CD4-positive, alpha-beta T cell treated with Interleukin-4 for 4 hours (primary cell): Measurements from ENCODE around the gene KAT6B.
"Not testable (repeated sequence)": the region's sequence is repeated elsewhere in the genome, so short reads cannot be mapped to it uniquely, and the experiment has no call there.

Experiments
- DNase-seq: peaks from one replicate; pipeline ENCODE4 v3.0.0-alpha.2; 2020

The KAT6B gene

DNA sequence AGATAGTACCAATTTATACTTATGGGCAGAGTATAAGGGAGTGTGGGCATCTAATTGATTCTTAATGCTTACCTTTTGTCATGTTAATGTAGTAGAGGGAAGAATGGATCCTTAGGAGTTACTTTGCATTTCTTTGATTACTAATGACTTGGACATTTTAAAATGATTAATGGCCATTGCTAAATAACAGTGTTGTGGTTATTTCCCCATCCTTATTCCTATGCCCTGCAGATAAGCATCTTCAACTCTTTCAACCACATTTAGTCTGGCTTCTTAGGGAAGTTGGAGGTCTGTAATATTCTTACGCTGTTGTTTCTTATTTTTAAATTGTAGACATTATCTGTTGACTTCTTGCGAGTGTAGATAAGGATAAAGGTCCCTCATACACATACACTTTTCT is 37.2 kb downstream of the KAT6B start:
- DNase-seq, result no peak

DNA sequence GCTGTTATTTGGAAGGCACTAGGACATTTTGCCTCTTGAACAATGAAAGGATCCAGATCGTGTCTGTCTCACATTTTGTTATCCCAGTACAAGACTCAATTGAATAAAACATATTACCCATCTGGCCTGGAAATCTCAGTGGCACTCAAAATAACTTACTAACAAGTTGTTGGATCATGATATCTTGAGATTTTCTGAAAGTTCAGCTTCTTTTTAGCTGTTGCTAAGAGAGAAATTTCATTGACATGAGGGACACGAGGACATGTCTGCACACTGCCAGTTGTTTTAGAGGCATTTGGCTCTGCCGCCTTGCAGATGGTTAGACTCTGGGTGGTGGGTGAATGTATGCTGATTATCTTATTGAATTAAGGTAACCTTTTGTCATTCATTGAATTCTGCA is 41.0 kb downstream of the KAT6B start:
- DNase-seq, result no peak

GRCh38 chr10:74868392-74868977 is 42.1 kb downstream of the KAT6B start:
- DNase-seq, result no peak

DNA sequence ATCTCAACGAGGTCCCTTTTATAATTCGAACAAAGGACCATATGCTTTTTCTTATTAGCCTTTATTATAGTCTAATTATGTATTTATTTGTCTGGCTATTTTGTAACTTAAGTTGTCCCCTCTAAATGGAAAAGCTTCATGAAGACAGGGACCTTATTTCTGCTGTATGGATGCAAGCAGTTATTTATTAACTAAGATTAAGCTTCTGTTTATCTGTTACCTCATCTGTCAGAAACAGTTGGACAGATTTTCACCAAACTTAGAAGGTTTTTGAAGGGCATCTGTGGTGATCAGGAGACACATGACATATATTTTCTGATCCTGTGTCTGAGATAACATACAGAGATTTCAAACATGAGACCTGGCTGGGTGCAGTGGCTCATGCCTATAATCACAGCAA is 43.2 kb downstream of the KAT6B start:
- DNase-seq, result no peak

DNA sequence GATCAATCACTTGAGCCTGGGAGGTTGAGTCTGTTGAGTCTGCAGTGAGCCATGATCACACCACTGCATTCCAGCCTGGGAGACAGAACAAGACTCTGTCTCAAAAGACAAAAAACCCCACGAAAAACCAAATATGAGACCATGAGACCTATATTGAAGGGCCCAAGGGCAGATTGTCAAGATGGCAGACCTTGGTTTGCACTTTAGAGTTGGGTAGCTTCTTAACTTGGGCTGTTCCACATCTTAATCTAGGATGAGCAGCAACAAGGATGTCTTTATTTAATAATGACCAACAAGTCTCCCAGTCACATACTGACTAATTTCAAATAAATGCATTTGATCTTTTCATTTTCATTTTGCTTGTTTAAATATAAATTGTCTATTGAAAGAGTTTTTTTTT is 43.8 kb downstream of the KAT6B start:
- no peak for DNase-seq

GRCh38 chr10:74871595-74872382 is 45.4 kb downstream of the KAT6B start:
- DNase-seq, result no peak

GRCh38 chr10:74873803-74874454 is 47.5 kb downstream of the KAT6B start:
- no peak for DNase-seq

- no peak for DNase-seq
These were observed 48.2 kb downstream of the KAT6B start for GRCh38 chr10:74874649-74875048.

DNA sequence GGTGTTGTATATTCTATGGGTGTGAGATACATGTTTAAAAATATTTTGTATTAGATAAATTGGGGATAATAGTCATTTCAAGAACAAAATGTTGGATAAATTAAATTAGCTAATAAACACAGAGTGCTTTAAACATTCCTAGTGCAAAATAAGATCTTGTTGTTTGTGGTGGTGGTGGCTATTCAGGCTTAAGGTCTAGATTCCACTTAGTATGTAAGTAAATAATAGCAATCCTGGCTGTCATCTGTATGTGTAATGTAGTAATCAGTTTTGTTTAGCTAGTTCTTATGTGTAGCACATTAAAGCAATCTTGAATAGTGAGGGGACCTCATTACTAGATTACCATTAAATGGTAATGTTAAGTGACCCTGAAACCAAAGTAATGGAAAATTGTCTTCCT is 48.7 kb downstream of the KAT6B start:
- DNase-seq, result no peak

- no peak for DNase-seq
These were observed 49.6 kb downstream of the KAT6B start for GRCh38 chr10:74875966-74876365.

GRCh38 chr10:74877054-74877453 is 50.7 kb downstream of the KAT6B start:
- not testable (repeated sequence) for DNase-seq

GRCh38 chr10:74877898-74878297 is 51.5 kb downstream of the KAT6B start:
- DNase-seq, result no peak

DNA sequence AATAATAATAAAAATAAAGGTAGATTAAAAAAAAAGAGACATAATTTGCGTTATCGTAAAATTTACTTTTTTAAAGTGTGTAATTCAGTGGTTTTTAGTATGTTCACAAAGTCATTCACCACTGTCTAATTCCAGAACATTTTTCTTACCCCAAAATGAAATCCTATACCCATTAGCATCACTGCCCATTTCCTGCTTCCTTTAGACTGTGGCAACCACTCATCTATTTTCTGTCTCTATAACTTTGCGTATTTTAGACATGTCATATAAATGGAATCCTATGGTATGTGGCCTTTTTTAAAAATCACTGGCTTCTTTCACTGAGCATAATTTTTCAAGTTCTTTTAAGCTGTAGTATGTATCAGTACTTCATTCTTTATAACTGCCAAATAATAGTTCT is 53.6 kb downstream of the KAT6B start:
- DNase-seq, result no peak

DNA sequence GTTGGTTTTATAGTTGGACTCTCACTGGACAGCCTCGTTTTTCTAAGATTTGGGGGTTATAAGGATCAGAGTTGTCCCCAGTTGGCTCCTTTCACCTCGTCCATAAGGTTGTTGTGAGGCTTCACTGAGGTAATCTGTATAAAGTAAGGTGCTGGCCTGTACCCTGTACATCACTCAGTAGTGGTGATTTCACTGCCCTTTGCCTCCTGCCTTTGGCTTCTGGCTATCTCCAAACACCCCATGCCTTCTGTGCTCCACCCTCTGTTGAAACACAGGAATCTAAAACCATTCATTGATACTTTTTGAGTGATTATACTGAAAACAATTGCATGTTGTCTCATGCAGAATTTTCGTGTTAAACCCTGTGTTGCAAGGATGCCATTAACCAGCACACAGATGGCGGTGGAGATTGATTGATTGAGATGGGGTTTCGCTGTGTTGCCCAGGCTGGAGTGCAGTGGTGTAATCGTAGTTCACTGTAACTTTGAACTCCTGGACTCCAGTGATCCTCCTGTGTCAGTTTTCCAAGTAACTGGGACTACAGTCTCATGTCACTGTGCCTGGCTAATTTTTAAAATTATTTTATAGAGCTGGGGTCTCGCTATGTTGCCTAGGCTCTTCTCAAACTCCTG is 55.0 kb downstream of the KAT6B start:
- no peak for DNase-seq

DNA sequence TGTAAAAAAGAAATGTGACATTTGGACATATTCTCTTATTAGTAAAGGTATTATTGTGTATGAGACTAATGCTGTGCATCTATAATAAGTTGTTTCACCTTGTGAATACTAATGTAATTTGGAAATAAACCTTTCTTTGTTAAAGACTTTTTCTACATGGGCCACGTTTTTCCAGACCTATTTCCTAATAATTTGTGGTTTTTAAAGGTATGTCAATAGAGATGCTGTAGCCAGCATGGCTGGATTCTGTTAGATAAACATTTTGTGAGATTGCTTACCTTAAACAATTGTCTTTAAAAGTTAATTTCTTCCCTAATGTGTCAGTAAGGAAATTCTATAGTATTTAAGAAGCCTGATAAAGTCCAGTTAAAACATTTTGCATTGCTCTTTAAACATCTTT is 56.0 kb downstream of the KAT6B start:
- no peak for DNase-seq

GRCh38 chr10:74882831-74883230 is 56.4 kb downstream of the KAT6B start:
- no peak for DNase-seq

DNA sequence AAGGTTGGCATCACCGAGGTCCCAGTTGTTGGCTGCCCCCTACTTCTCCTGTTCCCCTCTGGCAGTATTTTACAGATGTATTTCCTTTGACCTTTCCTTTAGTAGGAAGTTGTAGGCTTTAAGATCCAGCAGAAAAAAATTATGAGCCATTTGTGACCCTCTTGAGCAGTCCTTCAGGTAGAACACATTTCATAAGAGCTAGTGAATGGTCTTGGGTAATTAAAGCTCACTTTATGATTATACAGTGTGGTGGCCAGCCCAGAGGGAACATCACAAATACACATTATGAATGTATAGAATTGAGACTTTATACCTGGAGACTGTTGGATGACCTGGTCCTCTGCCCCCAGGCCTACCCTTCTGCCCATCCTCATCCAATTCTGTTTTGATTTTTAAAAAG is 57.0 kb downstream of the KAT6B start:
- no peak for DNase-seq

GRCh38 chr10:74887614-74888284 is 61.3 kb downstream of the KAT6B start:
- DNase-seq, result no peak

- no peak for DNase-seq
These were observed 62.7 kb downstream of the KAT6B start for GRCh38 chr10:74888962-74889661.

GRCh38 chr10:74889662-74889998 is 63.2 kb downstream of the KAT6B start:
- no peak for DNase-seq

DNA sequence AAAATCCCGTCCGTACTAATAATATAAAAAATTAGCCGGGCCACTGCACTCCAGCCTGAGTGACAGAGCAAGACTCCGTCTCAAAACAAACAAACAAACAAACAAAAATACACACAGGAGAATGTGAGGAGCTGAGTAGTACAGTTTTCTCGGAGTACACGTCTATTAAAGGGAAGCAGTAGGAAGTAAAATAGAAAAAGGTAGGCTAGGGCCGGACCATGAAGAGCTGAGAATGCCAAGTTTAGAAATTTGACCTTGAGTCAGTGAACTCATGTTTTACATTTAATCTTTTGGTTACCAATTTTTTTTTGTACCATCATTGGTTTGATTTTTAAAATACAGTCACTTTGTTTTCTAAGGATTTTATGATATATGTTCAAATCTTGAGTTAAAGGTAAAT is 64.1 kb downstream of the KAT6B start:
- DNase-seq, result no peak

DNA sequence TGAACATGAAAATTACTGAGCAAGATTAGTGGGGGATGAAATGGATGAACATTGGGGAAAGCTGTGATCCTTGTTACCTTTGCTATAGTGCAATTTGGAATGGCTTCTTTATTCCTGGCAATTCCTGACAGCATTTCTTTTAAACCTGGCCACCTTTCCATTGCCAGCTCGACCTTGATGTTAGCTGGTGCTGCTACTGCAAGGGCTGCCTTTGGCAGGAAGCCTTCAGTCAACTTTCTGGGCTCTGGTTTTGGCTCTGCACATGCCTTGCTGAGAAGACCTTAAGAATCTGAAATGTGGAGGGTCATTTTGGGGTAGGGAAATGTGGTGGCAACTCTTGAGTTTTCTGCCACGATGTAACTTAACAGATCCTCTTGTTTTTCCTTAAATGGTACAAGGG is 64.7 kb downstream of the KAT6B start:
- no peak for DNase-seq

GRCh38 chr10:74892839-74893238 is 66.4 kb downstream of the KAT6B start:
- DNase-seq, result no peak
